H9 (cell line): ENCODE data around the gene NPFF. TPM values are rescaled to one million over a fixed set of nuclear protein-coding genes. Genes with fewer than 3 reads are reported as not detected.
A peak's percentile ranks its signal among the peaks of the same experiment; 100 is the strongest.

ENCODE experiments used
- DNase-seq: peaks from one replicate; pipeline ENCODE4 v3.0.0-alpha.2; 2017
- H2AFZ ChIP-seq: one replicate; pipeline ENCODE4 v1.6.1; 2013; ENCODE audit warnings: mild to moderate bottlenecking, low read length, control low read depth, moderate library complexity
- H2AK5ac ChIP-seq: 2 replicates; pipeline ENCODE4 v1.6.1; 2013; ENCODE audit warnings: low read length, control low read depth, mixed read lengths; ENCODE audit not compliant: insufficient read length
- H2BK120ac ChIP-seq: one replicate; pipeline ENCODE4 v1.6.1; 2013; ENCODE audit warnings: low read depth, mild to moderate bottlenecking, low read length, control low read depth, inconsistent platforms; ENCODE audit not compliant: poor library complexity, severe bottlenecking
- H2BK12ac ChIP-seq: 2 replicates; pipeline ENCODE4 v1.6.1; 2013; ENCODE audit warnings: low read length, control low read depth, mixed read lengths, low read depth; ENCODE audit not compliant: insufficient read length
- H2BK15ac ChIP-seq: 2 replicates; pipeline ENCODE4 v1.6.1; 2013; ENCODE audit warnings: low read depth, low read length, control low read depth
- H2BK20ac ChIP-seq: one replicate; pipeline ENCODE4 v1.6.1; 2013; ENCODE audit warnings: low read depth, mild to moderate bottlenecking, low read length, control low read depth, inconsistent platforms; ENCODE audit not compliant: poor library complexity, severe bottlenecking
- H2BK5ac ChIP-seq: 2 replicates; pipeline ENCODE4 v1.6.1; 2013; ENCODE audit warnings: low read length, control low read depth, mixed read lengths; ENCODE audit not compliant: insufficient read length
- H3K14ac ChIP-seq: 2 replicates; pipeline ENCODE4 v1.6.1; 2013; ENCODE audit warnings: low read length, control low read depth; ENCODE audit not compliant: insufficient read depth
- H3K18ac ChIP-seq: 2 replicates; pipeline ENCODE4 v1.6.1; 2013; ENCODE audit warnings: low read depth, mild to moderate bottlenecking, mixed read lengths, low read length, control low read depth; ENCODE audit not compliant: insufficient read length
- H3K23ac ChIP-seq: 2 replicates; pipeline ENCODE4 v1.6.1; 2013; ENCODE audit warnings: low read length, control low read depth, mixed read lengths, low read depth; ENCODE audit not compliant: insufficient read length
- H3K23me2 ChIP-seq: 2 replicates; pipeline ENCODE4 v1.6.1; 2013; ENCODE audit warnings: low read depth, mild to moderate bottlenecking, mixed read lengths, low read length, control low read depth; ENCODE audit not compliant: insufficient read length, poor library complexity, severe bottlenecking
- H3K27ac ChIP-seq: 2 replicates; pipeline ENCODE4 v1.5.1; 2013; ENCODE audit warnings: low read length, control low read depth, mixed read lengths, low read depth; ENCODE audit not compliant: insufficient read length
- H3K27me3 ChIP-seq: 2 replicates; pipeline ENCODE4 v1.6.1; 2013; ENCODE audit warnings: low read length, control low read depth, inconsistent platforms; ENCODE audit not compliant: insufficient read depth
- H3K4ac ChIP-seq: 2 replicates; pipeline ENCODE4 v1.6.1; 2013; ENCODE audit warnings: low read depth, mild to moderate bottlenecking, control low read depth, inconsistent platforms, low read length, moderate library complexity
- H3K4me1 ChIP-seq: 2 replicates; pipeline ENCODE4 v1.6.1; 2013; ENCODE audit warnings: low read length, control low read depth, inconsistent platforms; ENCODE audit not compliant: insufficient read depth
- H3K4me2 ChIP-seq: 2 replicates; pipeline ENCODE4 v1.6.1; 2013; ENCODE audit warnings: low read length, control low read depth, mixed read lengths; ENCODE audit not compliant: insufficient read length, insufficient read depth
- H3K56ac ChIP-seq: 2 replicates; pipeline ENCODE4 v1.6.1; 2013; ENCODE audit warnings: low read depth, mild to moderate bottlenecking, mixed read lengths, low read length, control low read depth; ENCODE audit not compliant: insufficient read length
- H3K79me1 ChIP-seq: 2 replicates; pipeline ENCODE4 v1.6.1; 2013; ENCODE audit warnings: low read depth, mild to moderate bottlenecking, moderate library complexity, low read length, control low read depth, inconsistent platforms; ENCODE audit not compliant: insufficient read depth, poor library complexity, severe bottlenecking
- H3K79me2 ChIP-seq: 2 replicates; pipeline ENCODE4 v1.6.1; 2013; ENCODE audit warnings: low read length, control low read depth, inconsistent platforms; ENCODE audit not compliant: insufficient read depth
- H3K9ac ChIP-seq: 2 replicates; pipeline ENCODE4 v1.6.1; 2013; ENCODE audit warnings: low read length, control low read depth, mixed read lengths; ENCODE audit not compliant: insufficient read length; ENCODE audit errors: extremely low read depth
- H3K9me3 ChIP-seq: one replicate; pipeline ENCODE4 v1.6.1; 2013; ENCODE audit warnings: low read depth, low read length, inconsistent platforms; ENCODE audit not compliant: control insufficient read depth
- H3T11ph ChIP-seq: one replicate; pipeline ENCODE4 v1.6.1; 2013; ENCODE audit warnings: mild to moderate bottlenecking, low read length, control low read depth, inconsistent platforms
- H4K20me1 ChIP-seq: one replicate; pipeline ENCODE4 v1.6.1; 2013; ENCODE audit not compliant: control insufficient read depth, insufficient read length, insufficient read depth
- H4K5ac ChIP-seq: 2 replicates; pipeline ENCODE4 v1.6.1; 2013; ENCODE audit warnings: low read depth, mild to moderate bottlenecking, mixed read lengths, low read length, control low read depth; ENCODE audit not compliant: insufficient read length
- H4K8ac ChIP-seq: replicated peaks from 2 replicates; pipeline ENCODE4 v1.6.1; 2013; ENCODE audit warnings: low read length, control low read depth, mixed read lengths, low read depth; ENCODE audit not compliant: insufficient read length
- H4K91ac ChIP-seq: 2 replicates; pipeline ENCODE4 v1.6.1; 2013; ENCODE audit warnings: low read depth, mild to moderate bottlenecking, moderate library complexity, mixed read lengths, low read length, control low read depth; ENCODE audit not compliant: insufficient read length
- H3K27ac Mint-ChIP-seq, 3 experiments: 2 replicates in 2 of 3; 3 replicates in 1 of 3; pipeline ENCODE4 v1.8.0; 2020 to 2021; ENCODE audit warnings: mixed read lengths in 3 of 3, mild to moderate bottlenecking in 1 of 3, moderate library complexity in 1 of 3
- H3K27me3 Mint-ChIP-seq: 2 replicates; pipeline ENCODE4 v1.8.0; 2021; ENCODE audit warnings: low read depth, mild to moderate bottlenecking, moderate library complexity, mixed read lengths
- H3K36me3 Mint-ChIP-seq, 3 experiments: 2 replicates in 2 of 3; 3 replicates in 1 of 3; pipeline ENCODE4 v1.8.0; 2020 to 2021; ENCODE audit warnings: low read depth in 3 of 3, mixed read lengths in 3 of 3; ENCODE audit not compliant: insufficient read depth in 1 of 3
- H3K4me1 Mint-ChIP-seq, 2 experiments: 2 replicates each; pipeline ENCODE4 v1.8.0; 2020; ENCODE audit warnings: mixed read lengths in 2 of 2
- H3K4me3 Mint-ChIP-seq, 2 experiments: 2 replicates in 1 of 2; 3 replicates in 1 of 2; pipeline ENCODE4 v1.8.0; 2020 to 2021; ENCODE audit warnings: mild to moderate bottlenecking in 2 of 2, mixed read lengths in 2 of 2, moderate library complexity in 1 of 2
- H3K9me3 Mint-ChIP-seq, 2 experiments: 2 replicates in 1 of 2; 3 replicates in 1 of 2; pipeline ENCODE4 v1.8.0; 2020; ENCODE audit warnings: mild to moderate bottlenecking in 2 of 2, mixed read lengths in 2 of 2, moderate library complexity in 1 of 2
- WGBS: extraction: QIAGEN DNeasy Blood & Tissue Kit; methylation state at CpG from one replicate; pipeline ENCODE4 v1.1.7; 2013; ENCODE audit warnings: missing lambda C conversion rate, low lambda C conversion rate, mixed read lengths; ENCODE audit not compliant: insufficient read length; ENCODE audit errors: extremely low coverage; 5-methylcytosine and 5-hydroxymethylcytosine counted together
- total RNA-seq: library from RNA; stranded (reverse); gene quantifications from 2 replicates; pipeline ENCODE4 v1.2.1, GENCODE V29; 2021
- TF ChIP-seq, protein P1 (sequence below): fragments of 200-600 bp; sonication (generic); conservative IDR thresholded peaks from 3 replicates; pipeline ENCODE4 v1.8.0; 2021; ENCODE audit warnings: antibody characterized with exemption, mild to moderate bottlenecking

The NPFF gene
- total RNA-seq, 1 experiment from 2014 or later, result not detected

DNA sequence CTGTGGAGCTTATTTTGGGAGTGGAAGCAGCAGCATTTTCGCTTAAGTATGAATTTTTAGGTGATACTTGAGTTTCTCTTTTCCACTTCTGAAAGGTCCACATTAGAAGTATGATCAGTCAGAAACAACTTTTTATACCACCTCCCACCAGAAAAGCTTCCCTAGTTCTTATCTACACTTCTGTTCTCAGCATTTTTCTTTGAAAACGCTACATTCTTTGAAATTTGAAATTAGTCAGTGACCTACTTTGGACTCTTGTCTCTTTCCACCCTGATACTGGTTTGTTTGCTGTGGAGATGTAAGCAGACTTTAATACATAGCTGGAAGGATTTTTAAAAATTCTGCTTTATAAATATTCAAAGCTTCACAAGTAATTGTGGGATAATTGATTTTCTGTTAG, 33.2 kb downstream of the NPFF start:
- H2AK5ac ChIP-seq, result no peak overlapping the region
- H3K4me3 Mint-ChIP-seq, result no peak overlapping the region
- no peak overlapping the region for H2BK12ac ChIP-seq
- peak overlapping the region in 1 of 3 experiments; percentile 90; a peak in 2 of 7 replicates for H3K27ac Mint-ChIP-seq
- H3K36me3 Mint-ChIP-seq, result peaks cover 62 to 98% (median 90%) of the 10 kb centered on the region in 3 experiments
- no peak overlapping the region for H4K5ac ChIP-seq
- no peak overlapping the region for H3K27ac ChIP-seq
- no peak overlapping the region for H2BK15ac ChIP-seq
- H3K9ac ChIP-seq, result no peak overlapping the region
- H3K79me1 ChIP-seq, result peaks cover 8% of the 10 kb centered on the region
- H3K27me3 ChIP-seq, result no peaks in the 10 kb centered on the region
- H2BK120ac ChIP-seq, result no peak overlapping the region
- no peak overlapping the region for H2BK5ac ChIP-seq
- H3K4me1 Mint-ChIP-seq, result peaks cover 37 to 48% of the 10 kb centered on the region in 2 experiments
- H3K56ac ChIP-seq, result no peak overlapping the region
- TF ChIP-seq, protein P1, sequence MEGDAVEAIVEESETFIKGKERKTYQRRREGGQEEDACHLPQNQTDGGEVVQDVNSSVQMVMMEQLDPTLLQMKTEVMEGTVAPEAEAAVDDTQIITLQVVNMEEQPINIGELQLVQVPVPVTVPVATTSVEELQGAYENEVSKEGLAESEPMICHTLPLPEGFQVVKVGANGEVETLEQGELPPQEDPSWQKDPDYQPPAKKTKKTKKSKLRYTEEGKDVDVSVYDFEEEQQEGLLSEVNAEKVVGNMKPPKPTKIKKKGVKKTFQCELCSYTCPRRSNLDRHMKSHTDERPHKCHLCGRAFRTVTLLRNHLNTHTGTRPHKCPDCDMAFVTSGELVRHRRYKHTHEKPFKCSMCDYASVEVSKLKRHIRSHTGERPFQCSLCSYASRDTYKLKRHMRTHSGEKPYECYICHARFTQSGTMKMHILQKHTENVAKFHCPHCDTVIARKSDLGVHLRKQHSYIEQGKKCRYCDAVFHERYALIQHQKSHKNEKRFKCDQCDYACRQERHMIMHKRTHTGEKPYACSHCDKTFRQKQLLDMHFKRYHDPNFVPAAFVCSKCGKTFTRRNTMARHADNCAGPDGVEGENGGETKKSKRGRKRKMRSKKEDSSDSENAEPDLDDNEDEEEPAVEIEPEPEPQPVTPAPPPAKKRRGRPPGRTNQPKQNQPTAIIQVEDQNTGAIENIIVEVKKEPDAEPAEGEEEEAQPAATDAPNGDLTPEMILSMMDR, result no peak
- DNase-seq, result no peak
- no peaks in the 10 kb centered on the region for H4K20me1 ChIP-seq
- H3K23ac ChIP-seq, result no peak overlapping the region
- no peaks in the 10 kb centered on the region for H3K23me2 ChIP-seq
- H3K9me3 ChIP-seq, result no peaks in the 10 kb centered on the region
- WGBS, result no CpG with 5 or more reads among the region's 2 CpGs
- H3K18ac ChIP-seq, result no peak overlapping the region
- no peak overlapping the region for H3K14ac ChIP-seq
- H4K91ac ChIP-seq, result no peak overlapping the region
- no peak overlapping the region for H3K4ac ChIP-seq
- H3K27me3 Mint-ChIP-seq, result no peaks in the 10 kb centered on the region
- no peaks in the 10 kb centered on the region for H3K79me2 ChIP-seq
- no peak overlapping the region for H3K4me2 ChIP-seq
- H2AFZ ChIP-seq, result no peak overlapping the region
- no peaks in the 10 kb centered on the region for H3K4me1 ChIP-seq
- H2BK20ac ChIP-seq, result no peak overlapping the region
- H4K8ac ChIP-seq, result no peak overlapping the region
- no peaks in the 10 kb centered on the region; a peak in 1 of 5 replicates for H3K9me3 Mint-ChIP-seq
- no peak overlapping the region for H3T11ph ChIP-seq
